LHCN-M2 (cell line): ENCODE results near the gene ZFR2. TPM values are rescaled to one million over a fixed set of nuclear protein-coding genes. Genes with fewer than 3 reads are reported as not detected.
"Not testable (repeated sequence)": the region's sequence is repeated elsewhere in the genome, so short reads cannot be mapped to it uniquely, and the experiment has no call there.

Source experiments
- DNase-seq: peaks from one replicate; pipeline ENCODE4 v3.0.0-alpha.2; 2012; ENCODE audit warnings: low read depth
- polyA plus RNA-seq: library from polyadenylated mRNA; unstranded; fragments of >200 nt; gene quantifications from one replicate; pipeline ENCODE4 v1.2.1, GENCODE V29; 2012; ENCODE audit warnings: missing spikeins
- total RNA-seq: library from RNA; depleted of rRNA; stranded (reverse); fragments of >200 nt; gene quantifications from 2 replicates; pipeline ENCODE4 v1.2.3, GENCODE V29; 2014; rRNA removed

ZFR2 gene
- not detected in 2 replicates for total RNA-seq
- not detected for polyA plus RNA-seq

DNA sequence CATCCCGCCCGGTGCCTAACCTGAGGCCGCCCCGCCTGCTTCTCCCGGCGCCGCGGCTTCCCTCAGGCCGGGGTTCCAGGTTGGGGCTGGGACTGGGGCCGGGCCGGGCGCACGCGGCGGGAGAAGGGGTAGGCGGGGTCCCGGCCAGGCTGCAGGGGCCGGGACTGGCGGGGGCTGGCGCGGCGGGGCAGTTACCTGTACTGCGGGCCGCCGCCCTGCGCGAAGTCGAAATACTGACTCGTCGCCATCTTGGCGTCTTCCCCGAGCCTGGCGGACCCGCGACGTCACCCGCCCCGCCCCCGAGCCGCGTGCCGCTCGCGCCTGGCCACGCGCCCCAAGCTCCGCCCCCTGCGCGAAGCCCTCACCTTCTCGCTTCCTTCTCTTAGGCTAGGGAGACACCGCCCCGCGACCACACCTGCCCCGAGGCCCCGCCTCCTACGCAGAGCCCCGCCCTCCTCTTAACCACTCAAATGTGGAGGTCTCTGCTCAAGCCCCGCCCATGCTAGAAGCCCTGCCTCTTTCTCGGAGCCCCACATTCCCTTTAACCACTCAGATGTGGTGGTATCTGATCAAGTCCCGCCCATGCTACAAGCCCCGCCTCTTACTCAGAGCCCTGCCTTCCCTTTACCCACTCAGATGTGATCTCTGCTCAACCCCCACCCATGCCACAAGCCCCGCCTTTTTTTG is at the start of gene ZFR2:
TSS of gene ZFR2 (minus strand) at position 269 of the 687 bp plus-strand sequence. CDS start at position 248, 21 bp downstream.
- no peak for DNase-seq

DNA sequence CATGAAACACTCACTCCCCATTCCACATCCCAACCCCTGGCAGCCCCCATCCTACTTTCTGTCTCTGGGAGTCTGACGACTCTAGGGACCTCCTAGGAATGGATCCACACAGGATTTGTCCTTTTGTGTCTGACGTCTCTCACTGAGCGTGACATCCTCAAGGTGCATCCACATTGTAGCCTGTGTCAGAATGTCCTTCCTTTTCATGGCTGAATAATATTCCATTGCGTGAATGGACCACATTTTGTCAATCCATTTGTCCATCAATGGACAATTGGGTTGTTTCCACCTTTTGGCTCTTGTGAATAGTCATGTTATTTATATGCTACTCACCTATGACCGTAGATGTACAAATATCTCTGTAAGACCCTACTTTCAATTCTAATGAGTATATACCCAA is 47.2 kb upstream of the ZFR2 start:
- DNase-seq, result no peak

DNA sequence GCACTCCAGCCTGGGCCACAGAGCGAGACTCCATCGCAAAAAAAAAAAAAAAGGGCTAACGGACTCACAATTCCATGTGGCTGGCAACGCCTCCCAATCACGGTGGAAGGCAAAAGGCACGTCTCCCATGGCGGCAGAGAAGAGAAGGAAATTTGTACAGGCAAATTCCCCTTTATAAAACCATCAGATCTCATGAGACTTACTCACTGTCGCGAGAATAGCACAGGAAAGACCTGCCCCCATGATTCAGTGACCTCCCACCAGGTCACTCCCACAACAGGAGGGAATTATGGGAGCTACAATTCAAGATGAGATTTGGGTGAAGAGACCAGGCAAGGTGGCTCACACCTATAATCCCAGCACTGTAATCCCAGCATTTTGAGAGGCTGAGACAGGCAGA is 45.4 kb upstream of the ZFR2 start:
- no peak for DNase-seq

DNA sequence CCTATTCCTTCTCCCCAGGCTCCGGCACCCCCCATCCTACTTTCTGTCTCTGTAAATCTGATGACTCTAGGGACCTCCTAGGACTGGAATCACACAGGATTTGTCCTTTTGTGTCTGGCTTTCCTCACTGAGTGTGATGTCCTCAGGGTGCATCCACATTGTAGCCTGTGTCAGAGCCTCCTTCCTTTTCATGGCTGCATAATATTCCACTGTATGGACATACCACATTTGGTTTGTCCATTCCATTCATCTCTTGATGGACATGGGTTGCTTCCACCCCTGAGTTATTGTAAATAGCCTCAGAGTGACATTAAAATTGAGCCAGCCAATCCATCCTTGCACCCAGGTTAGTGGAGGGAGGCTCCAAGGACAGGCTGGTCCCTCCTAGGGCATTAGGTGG is 41.3 kb upstream of the ZFR2 start:
- no peak for DNase-seq

DNA sequence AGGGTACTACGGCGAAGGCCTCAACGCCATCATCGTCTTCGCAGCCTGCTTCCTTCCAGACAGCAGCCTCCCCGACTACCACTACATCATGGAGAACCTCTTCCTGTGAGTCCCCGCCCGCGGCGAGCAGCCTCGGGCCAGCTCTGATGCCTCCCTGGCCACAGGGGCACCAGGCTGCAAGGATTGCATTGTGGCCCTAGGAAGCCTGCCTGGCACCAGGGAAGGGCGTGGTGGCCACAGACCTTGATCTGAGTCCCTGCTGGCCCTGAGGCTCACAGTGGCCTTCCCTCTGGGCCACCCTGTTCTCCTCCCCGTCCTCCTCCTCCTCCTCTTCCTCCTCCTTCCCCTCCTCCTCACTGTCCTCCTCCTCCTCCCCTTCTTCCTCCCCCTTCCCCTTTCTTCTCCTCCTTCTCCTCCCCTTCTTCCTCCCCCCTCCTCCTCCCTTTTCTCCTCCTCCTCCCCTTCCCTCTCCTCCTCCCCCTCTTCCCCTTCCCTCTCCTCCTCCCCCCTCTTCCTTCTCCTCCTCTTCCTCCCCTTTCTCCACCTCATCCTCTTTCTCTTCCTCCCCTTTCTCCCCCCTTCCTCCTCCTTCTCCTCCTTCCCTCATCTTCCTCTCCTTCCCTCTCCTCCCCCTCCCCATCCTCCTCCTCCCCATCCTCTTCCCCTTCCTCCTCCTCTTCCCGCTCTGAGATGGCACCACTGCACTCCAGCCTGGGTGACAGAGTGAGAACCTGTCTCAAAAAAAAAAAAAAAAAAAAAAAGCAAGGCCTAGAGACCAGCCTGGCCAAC is 39.6 kb upstream of the ZFR2 start:
- DNase-seq, result no peak

DNA sequence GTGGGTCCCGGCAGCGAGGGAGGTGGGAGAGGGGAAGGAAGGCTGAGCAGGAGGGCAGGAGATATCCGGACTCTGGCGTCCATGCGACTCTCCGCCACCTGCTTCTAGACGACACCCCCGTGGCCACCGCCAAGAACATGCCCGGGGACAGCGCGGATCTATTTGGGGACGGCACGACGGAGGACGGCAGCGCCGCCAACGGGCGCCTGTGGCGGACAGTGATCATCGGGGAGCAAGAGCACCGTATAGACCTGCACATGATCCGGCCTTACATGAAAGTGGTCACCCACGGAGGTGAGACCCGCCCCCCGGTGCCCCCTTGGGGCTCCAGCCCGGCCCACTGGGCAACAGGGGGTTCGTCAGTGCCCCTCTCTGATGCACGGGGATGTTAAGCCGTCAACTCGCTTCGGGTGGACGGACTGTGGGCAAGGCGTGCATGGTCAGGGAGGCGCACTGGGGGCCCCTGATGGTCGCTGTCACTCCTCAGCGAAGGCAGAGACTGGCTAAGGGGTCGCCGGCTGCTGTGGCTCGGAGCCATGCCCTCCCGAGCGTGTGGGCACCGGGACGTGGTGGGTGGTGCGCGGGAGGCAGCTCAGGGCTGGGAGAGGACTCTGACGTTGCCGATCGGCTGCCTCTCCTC is 38.9 kb upstream of the ZFR2 start:
- no peak for DNase-seq

DNA sequence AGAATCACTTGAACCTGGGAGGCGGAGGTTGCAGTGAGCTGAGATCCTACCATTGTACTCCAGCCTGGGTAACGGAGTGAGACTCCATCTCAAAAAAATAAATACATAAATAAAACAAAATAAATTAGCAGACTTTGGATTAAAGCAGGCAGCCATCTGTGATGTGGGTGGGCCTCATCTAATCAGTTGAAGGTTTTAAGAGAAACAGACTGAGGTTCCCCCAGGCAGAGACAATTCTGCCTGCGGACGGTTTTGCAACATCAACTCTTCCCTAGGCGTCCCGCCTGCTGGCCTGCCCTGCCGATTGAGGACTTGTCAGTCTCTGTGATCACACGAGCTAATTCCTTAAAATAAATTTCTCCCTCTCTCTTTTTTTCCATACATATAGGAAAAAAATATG is 35.4 kb upstream of the ZFR2 start:
- no peak for DNase-seq

DNA sequence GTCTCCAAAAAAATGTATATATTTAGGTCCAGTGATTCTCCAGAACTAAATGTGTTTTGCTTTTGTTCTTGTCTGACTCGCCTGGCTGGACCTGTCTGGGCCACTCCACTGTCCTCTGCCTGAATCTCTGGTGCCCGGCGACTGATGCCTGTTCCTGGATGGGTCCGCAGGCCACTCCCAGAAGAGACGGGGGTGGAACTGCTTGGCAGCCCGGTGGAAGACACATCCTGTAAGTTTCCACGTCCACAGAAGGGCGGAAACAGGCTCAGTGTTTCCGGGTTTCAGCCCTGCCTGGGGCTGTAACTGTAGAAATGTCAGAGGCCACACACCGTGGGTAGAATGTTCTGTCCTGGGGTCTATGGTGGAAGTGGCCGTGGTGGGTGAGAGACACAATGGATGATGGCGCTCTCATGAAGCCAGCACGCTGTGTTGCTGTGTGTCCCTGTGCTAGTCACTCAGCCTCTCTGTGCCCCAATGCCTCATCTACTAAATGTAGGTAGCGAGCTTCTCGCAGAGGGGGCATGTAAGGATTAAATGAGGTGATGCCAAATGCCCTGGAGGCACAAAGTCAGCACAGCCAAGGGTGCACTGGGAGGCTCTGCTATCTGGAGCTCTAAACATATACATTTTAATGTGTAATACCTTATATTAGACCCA is 33.6 kb upstream of the ZFR2 start:
- no peak for DNase-seq

DNA sequence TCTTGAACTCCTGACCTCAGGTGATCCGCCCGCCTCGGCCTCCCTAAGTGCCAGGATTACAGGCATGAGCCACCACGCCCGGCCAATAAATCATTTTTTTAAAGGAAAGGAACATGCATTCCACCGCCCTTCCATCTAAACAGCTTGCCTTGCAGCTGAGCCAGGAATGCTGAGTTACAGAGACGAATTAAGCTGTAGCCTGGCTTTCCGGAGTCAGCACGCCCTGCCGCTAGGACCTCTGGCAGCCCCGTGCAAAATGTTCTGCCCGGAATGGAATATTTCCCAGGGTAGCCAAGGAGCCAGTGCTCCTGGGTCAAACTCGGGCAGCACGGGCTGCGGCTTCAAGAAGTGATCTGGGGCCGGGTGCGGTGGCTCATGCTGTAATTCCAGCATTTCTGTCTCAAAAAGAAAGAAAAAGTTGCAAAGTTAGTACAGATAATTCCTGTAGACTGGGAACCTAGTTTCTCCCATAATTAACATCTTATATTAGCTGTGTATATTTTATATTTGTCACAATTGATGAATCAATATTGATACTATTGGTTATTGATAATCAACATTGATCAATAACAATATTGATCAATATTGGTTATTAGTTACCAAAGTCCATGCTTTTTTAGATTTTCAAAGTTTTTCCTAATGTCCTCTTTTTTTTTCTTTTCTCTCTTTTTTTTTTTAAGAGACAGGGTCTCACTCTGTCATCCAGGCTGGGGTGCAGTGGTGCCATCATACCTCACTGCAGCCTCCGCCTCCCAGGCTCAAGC is 30.9 kb upstream of the ZFR2 start:
- DNase-seq, result peak; percentile 5

DNA sequence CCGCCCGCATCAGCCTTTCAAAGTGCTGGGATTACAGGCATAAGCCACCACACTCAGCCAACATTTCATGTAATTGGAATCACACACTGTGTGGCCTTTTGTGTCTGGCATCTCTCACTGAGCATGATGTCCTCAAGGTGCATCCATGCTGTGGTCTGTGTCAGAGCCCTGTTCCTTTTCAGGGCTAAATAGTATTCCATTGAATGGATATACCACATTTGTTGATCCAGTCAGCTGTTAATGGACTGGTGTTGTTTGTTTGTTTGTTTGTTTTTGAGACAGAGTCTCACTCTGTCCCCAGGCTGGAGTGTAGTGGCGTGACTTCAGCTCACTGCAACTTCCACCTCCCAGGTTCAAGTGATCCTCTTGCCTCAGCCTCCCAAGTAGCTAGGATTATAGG is 29.6 kb upstream of the ZFR2 start:
- no peak for DNase-seq

DNA sequence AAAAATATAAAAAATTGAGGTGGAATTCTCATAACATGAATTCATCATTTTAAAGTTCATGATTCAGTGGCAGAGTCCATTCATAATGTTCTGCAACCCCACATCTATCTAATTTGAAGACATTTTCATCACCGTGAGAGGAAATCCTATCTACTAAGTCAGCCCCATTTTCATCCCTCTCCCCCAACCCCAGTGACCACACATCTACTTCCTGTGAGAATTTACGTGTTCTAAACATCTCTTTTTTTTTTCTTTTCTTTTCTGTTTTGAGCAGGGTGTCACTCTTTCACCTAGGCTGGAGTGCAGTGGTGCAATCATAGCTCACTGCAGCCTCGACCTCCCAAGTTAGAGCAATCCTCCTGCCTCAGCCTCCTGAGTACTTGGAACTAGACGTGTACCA is 29.1 kb upstream of the ZFR2 start:
- DNase-seq, result no peak

DNA sequence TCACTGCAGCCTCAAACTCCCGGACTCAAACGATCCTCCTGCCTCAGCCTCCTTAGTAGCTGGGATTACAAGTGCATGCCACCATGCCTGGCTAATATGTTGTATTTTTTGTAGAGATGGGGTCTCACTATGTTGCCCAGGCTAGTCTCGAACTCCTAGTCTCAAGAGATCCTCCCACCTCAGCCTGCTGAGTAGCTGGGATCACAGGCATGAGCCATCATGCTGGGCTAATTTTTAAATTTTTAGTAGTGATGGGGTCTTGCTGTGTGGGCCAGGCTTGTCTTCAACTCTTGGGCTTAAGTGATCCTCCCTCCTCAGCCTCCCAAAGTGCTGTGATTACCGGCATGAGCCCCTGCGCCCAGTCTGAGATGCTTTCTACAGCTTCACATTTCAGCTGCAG is 26.9 kb upstream of the ZFR2 start:
- no peak for DNase-seq

DNA sequence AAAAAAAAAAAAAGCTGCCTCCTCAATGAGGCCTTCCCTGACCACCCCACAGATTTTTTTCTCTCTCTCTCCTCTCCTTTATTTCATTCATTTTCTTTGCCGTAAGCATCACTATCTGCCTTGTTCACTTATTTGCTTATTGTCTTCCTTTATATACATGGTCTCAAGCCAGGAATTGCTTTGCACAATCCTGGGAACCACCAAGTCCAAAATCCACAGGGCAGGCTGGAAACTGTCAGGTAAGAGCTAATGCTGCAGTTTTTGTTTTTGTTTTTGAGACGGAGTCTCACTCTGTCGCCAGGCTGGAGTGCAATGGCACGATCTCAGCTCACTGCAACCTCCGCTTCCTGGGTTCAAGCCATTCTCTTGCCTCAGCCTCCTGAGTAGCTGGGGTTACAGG is 26.1 kb upstream of the ZFR2 start:
- not testable (repeated sequence) for DNase-seq

DNA sequence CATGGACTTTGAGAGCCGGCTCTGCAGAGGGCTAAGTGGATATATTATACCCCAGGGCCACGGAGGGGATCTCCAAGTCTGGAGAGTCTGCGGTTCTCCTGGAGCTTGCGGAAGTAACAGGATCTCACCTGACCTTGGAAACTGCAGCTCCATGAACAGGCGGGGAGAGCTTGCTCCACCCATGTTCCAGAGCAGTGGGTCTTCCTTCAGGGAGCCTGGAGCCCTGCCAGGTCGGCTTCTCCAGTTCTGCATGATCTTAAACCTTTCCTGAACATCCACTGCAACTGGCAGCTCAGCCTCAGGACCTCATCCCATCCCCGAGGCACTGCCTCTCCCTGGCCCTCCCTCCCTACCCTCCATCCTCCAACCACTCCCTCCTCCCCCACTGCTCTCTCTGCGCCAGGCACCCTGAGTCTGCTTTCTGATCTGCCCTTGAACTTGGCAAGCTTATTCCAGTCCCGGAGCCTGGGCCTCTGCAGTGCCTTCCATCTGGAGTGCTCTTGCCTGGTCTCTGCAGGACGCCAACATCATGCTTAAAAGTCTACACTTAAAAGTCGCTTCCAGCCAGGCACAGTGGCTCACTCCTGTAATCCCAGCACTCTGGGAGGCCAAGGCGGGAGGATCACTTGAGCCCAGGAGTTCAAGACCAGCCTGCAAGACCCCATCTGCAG is 24.8 kb upstream of the ZFR2 start:
- DNase-seq, result no peak

DNA sequence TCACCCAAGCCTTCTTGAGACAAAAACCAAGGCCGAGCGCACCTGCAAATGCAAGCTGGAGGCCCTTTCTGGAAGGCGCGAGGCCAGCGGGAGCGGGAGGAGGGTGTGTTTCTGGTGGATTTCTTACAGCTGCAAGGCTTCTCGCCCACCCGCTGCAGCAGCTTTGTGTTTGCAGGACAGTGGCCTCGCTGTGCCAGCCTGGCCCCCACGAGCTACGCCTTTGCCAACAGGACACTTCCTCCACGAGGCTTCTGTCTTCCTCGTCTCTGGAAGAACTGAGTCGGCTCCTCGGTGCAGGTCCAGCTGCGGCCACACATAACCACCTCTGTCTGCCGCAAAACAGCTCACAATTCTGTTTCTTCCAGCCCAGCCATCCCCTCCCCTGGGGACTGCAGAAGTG is 21.8 kb upstream of the ZFR2 start:
- no peak for DNase-seq

DNA sequence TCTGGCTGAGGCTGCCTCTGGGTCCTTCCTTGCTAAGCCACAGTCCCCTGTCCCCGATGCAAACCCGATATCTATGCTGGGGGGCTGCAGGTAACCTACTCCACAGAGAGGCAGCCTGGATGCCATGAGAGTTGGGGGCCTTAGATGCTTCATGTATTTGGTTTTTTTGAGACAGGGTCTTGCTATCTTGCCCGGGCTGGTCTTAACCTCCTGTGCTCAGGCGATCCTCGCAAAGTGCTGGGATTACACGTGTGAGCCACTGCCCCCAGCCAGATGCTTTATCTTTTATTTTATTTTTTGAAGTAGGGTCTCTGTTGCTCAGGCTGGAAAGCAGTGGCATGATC is 13.2 kb upstream of the ZFR2 start:
- DNase-seq, result no peak

DNA sequence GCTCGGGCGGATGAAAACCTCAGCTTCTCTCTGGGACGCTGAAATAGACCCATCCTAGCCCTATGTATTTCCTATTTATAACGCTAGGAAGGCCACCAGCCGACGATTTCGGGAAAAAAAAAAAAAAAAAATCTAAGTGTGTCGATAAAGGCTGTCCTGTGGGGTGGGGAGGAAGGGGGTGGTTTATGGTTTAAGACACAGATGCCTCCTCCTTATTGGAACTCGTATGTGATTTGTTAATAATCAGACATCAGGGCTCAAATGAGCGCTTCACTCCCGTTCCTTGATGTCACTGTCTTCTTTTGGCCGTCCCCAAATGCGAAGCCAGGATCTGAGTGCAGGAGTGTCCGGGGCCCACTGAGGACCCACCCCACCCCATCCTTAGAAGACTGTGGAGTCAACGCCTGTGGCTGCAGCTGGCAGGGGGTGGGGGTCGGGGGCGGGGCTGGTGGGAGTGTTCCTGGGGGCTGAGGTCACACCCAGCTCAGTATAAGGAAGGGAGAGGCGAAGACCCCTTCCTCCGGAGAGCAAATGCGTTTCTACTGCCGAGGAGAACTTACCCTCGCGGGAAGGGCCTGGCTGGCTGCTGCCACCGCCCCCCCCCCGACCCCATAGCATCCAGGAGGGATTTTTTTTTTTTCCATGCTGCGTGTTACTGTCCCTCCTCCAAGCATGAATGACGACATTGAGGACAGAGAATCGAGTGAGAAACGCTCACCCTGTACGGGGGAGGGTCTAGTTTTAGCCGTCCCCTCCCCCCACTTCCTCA is 12.6 kb upstream of the ZFR2 start:
- DNase-seq, result no peak

DNA sequence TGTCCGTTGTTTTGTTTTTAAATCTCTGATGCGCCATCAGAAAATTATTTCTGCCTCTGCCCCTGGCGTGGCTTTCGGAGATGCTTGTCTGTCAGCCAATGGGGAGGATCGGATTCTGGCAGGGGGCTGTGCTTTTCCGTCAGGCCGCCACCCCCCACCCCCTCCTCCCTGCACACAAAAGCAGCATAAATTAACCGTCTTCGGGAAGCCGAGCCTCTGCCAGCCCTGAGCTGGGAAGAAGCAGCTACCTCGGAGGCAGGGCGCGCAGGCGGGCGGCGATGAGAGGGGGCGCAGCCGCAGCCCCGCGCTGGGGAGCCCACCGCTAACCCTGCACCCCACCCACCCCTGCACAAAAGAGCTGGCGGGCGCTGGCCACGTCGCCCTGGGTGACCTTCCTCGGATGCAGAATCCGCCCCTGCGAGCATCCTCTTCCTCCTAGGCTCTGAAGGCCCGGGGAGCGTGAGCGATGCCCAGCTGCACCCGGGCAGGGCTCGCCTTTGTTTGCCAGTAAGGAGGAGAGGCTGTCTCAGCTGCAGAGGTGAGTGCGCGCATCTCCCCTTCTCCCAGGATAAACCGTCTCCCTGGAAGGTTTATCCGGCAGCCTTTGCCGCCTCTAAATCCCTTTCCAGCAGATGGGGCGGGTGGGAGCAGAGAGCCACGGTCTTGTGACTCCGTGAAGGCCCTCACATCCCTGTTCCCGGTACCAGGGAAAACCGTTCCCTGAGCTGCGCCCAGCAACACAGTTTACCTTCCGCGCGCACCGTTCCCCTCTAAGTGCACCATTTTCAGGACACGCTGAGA is 11.8 kb upstream of the ZFR2 start, which contains the start of gene ATCAY:
TSS of gene ATCAY (plus strand) at position 215 of the 801 bp plus-strand sequence. CDS start 5,083 bp downstream, outside the sequence.
- no peak for DNase-seq

DNA sequence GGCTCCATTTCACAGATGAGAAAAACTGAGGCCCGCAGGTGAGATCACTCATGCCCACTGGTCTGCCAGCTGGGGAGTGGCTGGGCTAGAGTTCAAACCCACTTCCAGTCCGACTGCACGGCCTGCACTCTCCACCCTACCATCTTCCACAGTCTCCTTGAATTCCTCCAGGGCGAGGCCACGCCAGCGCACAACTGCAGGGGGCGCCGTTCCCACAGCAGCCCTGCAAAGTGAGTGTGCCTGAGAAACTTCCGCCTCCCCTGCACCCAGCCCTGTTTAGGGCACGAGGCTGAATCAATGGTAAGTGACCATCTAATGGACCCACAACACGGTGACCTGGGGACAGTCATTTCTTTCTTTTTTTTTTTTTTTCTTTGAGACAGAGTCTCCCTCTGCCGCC is 10.8 kb upstream of the ZFR2 start:
- DNase-seq, result no peak
